PC-9 (cell line): ENCODE results near the gene HIBCH. TPM values are rescaled to one million over a fixed set of nuclear protein-coding genes. Genes with fewer than 3 reads are reported as not detected.

Experiments
- BruUV-seq: library from RNA; stranded (reverse); fragments of 400-500 nt; replicated peaks from 2 replicates; lab custom pipeline; 2021; lab: Mats Ljungman, UMichigan
- CTCF ChIA-PET: fragments of 300-600 bp; sonication (Branson Sonifier 250); formaldehyde crosslinking; loops from one replicate; lab custom pipeline; 2022; ENCODE audit warnings: antibody characterized with exemption; lab: Charles Lee
- POLR2A ChIA-PET: fragments of 300-600 bp; sonication (Branson Sonifier 250); formaldehyde crosslinking; loops from one replicate; lab custom pipeline; 2022; ENCODE audit warnings: antibody characterized with exemption; ENCODE audit not compliant: unreplicated experiment; lab: Charles Lee
- DNase-seq, 2 experiments: peaks; one replicate each; pipeline versions ENCODE4 v3.0.0 to v3.0.0-alpha.2; 2015 to 2022; ENCODE audit warnings: mixed read lengths in 1 of 2
- H2AFZ ChIP-seq: fragments of 200-600 bp; sonication (generic); 2 replicates; pipeline ENCODE4 v1.8.1; 2017; ENCODE audit warnings: antibody characterized with exemption
- H3F3A ChIP-seq: fragments of 200-600 bp; sonication (generic); 2 replicates; pipeline ENCODE4 v1.8.1; 2017; ENCODE audit warnings: antibody characterized with exemption, mild to moderate bottlenecking, low read depth; ENCODE audit not compliant: insufficient read depth
- H3K27ac ChIP-seq: fragments of 200-600 bp; sonication (generic); 2 replicates; pipeline ENCODE4 v1.6.1; 2016; ENCODE audit warnings: mixed run types
- H3K27me3 ChIP-seq: fragments of 200-600 bp; sonication (generic); 2 replicates; pipeline ENCODE4 v1.6.1; 2016; ENCODE audit warnings: low read depth, mixed run types; ENCODE audit not compliant: insufficient read depth
- H3K36me3 ChIP-seq: fragments of 200-600 bp; sonication (generic); 2 replicates; pipeline ENCODE4 v1.6.1; 2016; ENCODE audit warnings: low read depth, mixed run types
- H3K4me1 ChIP-seq: fragments of 200-600 bp; sonication (generic); replicated peaks from 2 replicates; pipeline ENCODE4 v1.6.1; 2016; ENCODE audit warnings: mixed run types; ENCODE audit not compliant: insufficient read depth
- H3K4me2 ChIP-seq: fragments of 200-600 bp; sonication (generic); 2 replicates; pipeline ENCODE4 v1.6.1; 2017; ENCODE audit warnings: mixed run types
- H3K4me3 ChIP-seq: fragments of 200-600 bp; sonication (generic); 2 replicates; pipeline ENCODE4 v1.6.1; 2016; ENCODE audit warnings: mixed run types
- H3K79me2 ChIP-seq: fragments of 200-600 bp; sonication (generic); 2 replicates; pipeline ENCODE4 v1.6.1; 2017; ENCODE audit warnings: low read depth, mixed run types
- H3K9me2 ChIP-seq: fragments of 200-600 bp; sonication (generic); 2 replicates; pipeline ENCODE4 v1.8.1; 2017; ENCODE audit warnings: mild to moderate bottlenecking; ENCODE audit not compliant: insufficient read depth
- H3K9me3 ChIP-seq: fragments of 200-600 bp; sonication (generic); 2 replicates; pipeline ENCODE4 v1.8.1; 2016; ENCODE audit warnings: low read depth; ENCODE audit not compliant: insufficient read depth
- H4K20me1 ChIP-seq: fragments of 200-600 bp; sonication (generic); 2 replicates; pipeline ENCODE4 v1.8.1; 2017; ENCODE audit not compliant: insufficient read depth
- EZH2 ChIP-seq: fragments of 200-600 bp; sonication (generic); IDR thresholded peaks from 2 replicates; pipeline ENCODE4 v1.8.0; 2017; ENCODE audit warnings: antibody characterized with exemption, low read depth
- intact Hi-C: fragments of 100-400 bp; cut with micrococcal nuclease; formaldehyde crosslinking; loops from one replicate; pipeline ENCODE4 v1.10.0; 2022; ENCODE audit not compliant: unreplicated experiment
- total RNA-seq: library from RNA; stranded (reverse); gene quantifications from 2 replicates; pipeline ENCODE4 v1.2.3, GENCODE V29; 2021
- TF ChIP-seq, protein P1 (sequence below): fragments of 200-600 bp; sonication (generic); conservative IDR thresholded peaks from 2 replicates; pipeline ENCODE4 v1.6.1; 2017; ENCODE audit warnings: mixed run types, antibody characterized with exemption, mild to moderate bottlenecking, moderate library complexity

The HIBCH gene
- total RNA-seq, 1 experiment from 2014 or later = 14.7 TPM

DNA sequence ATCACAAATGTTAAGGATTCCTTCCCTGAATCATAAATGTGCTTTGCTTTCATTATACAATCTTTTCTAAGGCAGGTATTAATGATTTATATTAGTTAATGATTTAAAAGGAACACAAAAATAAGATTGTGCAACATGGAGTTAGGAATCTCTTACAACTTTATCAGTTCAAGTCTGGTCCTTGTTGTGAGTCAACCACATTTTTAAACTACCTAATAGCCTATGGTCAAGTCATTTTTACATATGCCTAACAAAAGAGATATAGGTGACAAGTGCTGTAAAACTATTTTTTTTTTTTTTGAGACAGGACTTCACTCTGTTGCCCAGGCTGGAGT lies 15.6 kb upstream of the HIBCH start:
- H3K9me3 ChIP-seq = no peaks in the 10 kb centered on the region
- H3K27me3 ChIP-seq = no peaks in the 10 kb centered on the region
- no TSS peak for BruUV-seq
- no peak overlapping the region for H3K4me2 ChIP-seq
- no peak overlapping the region for H3K27ac ChIP-seq
- no peaks in the 10 kb centered on the region for H3F3A ChIP-seq
- H2AFZ ChIP-seq = no peak overlapping the region
- H3K79me2 ChIP-seq = no peaks in the 10 kb centered on the region
- H3K4me3 ChIP-seq = no peak overlapping the region
- CTCF ChIA-PET = no interaction called here
- TF ChIP-seq, protein P1, sequence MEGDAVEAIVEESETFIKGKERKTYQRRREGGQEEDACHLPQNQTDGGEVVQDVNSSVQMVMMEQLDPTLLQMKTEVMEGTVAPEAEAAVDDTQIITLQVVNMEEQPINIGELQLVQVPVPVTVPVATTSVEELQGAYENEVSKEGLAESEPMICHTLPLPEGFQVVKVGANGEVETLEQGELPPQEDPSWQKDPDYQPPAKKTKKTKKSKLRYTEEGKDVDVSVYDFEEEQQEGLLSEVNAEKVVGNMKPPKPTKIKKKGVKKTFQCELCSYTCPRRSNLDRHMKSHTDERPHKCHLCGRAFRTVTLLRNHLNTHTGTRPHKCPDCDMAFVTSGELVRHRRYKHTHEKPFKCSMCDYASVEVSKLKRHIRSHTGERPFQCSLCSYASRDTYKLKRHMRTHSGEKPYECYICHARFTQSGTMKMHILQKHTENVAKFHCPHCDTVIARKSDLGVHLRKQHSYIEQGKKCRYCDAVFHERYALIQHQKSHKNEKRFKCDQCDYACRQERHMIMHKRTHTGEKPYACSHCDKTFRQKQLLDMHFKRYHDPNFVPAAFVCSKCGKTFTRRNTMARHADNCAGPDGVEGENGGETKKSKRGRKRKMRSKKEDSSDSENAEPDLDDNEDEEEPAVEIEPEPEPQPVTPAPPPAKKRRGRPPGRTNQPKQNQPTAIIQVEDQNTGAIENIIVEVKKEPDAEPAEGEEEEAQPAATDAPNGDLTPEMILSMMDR = no peak
- TF ChIP-seq EZH2 = no peak
- no peaks in the 10 kb centered on the region for H4K20me1 ChIP-seq
- DNase-seq = no peak
- no peaks in the 10 kb centered on the region for H3K9me2 ChIP-seq
- no peaks in the 10 kb centered on the region for H3K36me3 ChIP-seq
- H3K4me1 ChIP-seq = 0 out of 2 replicates have a peak, but pooled peaks cover 10% of the 10 kb centered on the region
- POLR2A ChIA-PET = no interaction called here
- intact Hi-C loops = no loop called here

DNA sequence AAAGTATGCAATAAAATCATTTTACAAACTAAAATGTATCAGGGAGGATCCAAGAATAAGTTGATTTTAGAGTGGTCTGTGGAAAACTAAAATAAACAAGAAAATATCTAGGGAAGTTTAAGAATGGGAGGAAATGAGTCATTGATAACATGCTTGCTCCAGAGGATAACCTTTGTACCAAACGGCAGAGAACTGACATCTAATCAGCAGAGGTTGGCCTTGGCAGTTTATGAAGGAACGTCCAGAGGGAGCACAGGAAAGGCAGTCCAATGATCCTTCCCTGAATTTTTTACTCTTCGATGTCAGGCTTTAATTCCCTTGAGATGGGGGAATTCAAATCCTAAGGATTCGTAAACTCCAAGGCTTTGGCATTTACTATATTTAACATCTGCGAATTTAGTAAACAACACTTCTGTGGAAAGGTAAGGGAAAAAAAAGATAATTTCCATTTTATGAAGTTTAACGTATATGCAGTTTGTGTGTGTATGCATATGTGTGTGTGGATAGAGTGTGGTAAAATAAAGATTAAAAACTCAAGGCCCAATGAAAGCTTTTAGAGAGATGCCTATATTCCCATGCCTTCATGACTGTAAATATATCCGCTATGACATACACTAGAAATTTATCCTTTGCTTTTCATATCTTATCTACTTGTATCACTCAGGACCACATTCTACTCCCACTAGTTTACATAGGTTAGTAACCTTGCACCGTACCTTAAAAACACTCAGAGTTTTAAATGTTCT lies 15.0 kb upstream of the HIBCH start:
- Histone ChIP-seq H3K9me3 (no peaks in the 10 kb centered on the region), H3K4me3 (no peak overlapping the region), H3K4me2 (no peak overlapping the region), H3K36me3 (no peaks in the 10 kb centered on the region), H3K79me2 (no peaks in the 10 kb centered on the region), H2AFZ (no peak overlapping the region), H3F3A (no peaks in the 10 kb centered on the region), H3K27me3 (no peaks in the 10 kb centered on the region), H3K9me2 (no peaks in the 10 kb centered on the region), H4K20me1 (no peaks in the 10 kb centered on the region), H3K27ac (no peak overlapping the region), H3K4me1 (0 out of 2 replicates have a peak, but pooled peaks cover 10% of the 10 kb centered on the region)
- DNase-seq = no peak
- TF ChIP-seq, protein P1 = no peak
- TF ChIP-seq EZH2 = no peak
- ChIA-PET CTCF (no interaction called here), POLR2A (no interaction called here)
- intact Hi-C loops = no loop called here
- no TSS peak for BruUV-seq

GRCh38 chr2:190333928-190334327 lies 14.3 kb upstream of the HIBCH start:
- no peak for DNase-seq
- H4K20me1 ChIP-seq = no peaks in the 10 kb centered on the region
- no peak overlapping the region for H3K4me3 ChIP-seq
- no peak overlapping the region for H2AFZ ChIP-seq
- ChIA-PET CTCF (no interaction called here), POLR2A (no interaction called here)
- intact Hi-C loops = no loop called here
- no peaks in the 10 kb centered on the region for H3K9me2 ChIP-seq
- 0 out of 2 replicates have a peak, but pooled peaks cover 10% of the 10 kb centered on the region for H3K4me1 ChIP-seq
- no peaks in the 10 kb centered on the region for H3F3A ChIP-seq
- no peak overlapping the region for H3K27ac ChIP-seq
- BruUV-seq = no TSS peak
- H3K36me3 ChIP-seq = no peaks in the 10 kb centered on the region
- TF ChIP-seq, protein P1 = no peak
- no peak for TF ChIP-seq EZH2
- H3K79me2 ChIP-seq = no peaks in the 10 kb centered on the region
- no peak overlapping the region for H3K4me2 ChIP-seq
- H3K9me3 ChIP-seq = no peaks in the 10 kb centered on the region
- H3K27me3 ChIP-seq = no peaks in the 10 kb centered on the region
